H9 (cell line): ENCODE measurements around the gene TENM4. TPM values are rescaled to one million over a fixed set of nuclear protein-coding genes. Genes with fewer than 3 reads are reported as not detected.

Experiments used
- DNase-seq: peaks from one replicate; pipeline ENCODE4 v3.0.0-alpha.2; 2017
- H2AFZ ChIP-seq: one replicate; pipeline ENCODE4 v1.6.1; 2013; ENCODE audit warnings: mild to moderate bottlenecking, low read length, control low read depth, moderate library complexity
- H2AK5ac ChIP-seq: 2 replicates; pipeline ENCODE4 v1.6.1; 2013; ENCODE audit warnings: low read length, control low read depth, mixed read lengths; ENCODE audit not compliant: insufficient read length
- H2BK120ac ChIP-seq: one replicate; pipeline ENCODE4 v1.6.1; 2013; ENCODE audit warnings: low read depth, mild to moderate bottlenecking, low read length, control low read depth, inconsistent platforms; ENCODE audit not compliant: poor library complexity, severe bottlenecking
- H2BK12ac ChIP-seq: 2 replicates; pipeline ENCODE4 v1.6.1; 2013; ENCODE audit warnings: low read length, control low read depth, mixed read lengths, low read depth; ENCODE audit not compliant: insufficient read length
- H2BK15ac ChIP-seq: 2 replicates; pipeline ENCODE4 v1.6.1; 2013; ENCODE audit warnings: low read depth, low read length, control low read depth
- H2BK20ac ChIP-seq: one replicate; pipeline ENCODE4 v1.6.1; 2013; ENCODE audit warnings: low read depth, mild to moderate bottlenecking, low read length, control low read depth, inconsistent platforms; ENCODE audit not compliant: poor library complexity, severe bottlenecking
- H2BK5ac ChIP-seq: 2 replicates; pipeline ENCODE4 v1.6.1; 2013; ENCODE audit warnings: low read length, control low read depth, mixed read lengths; ENCODE audit not compliant: insufficient read length
- H3K14ac ChIP-seq: 2 replicates; pipeline ENCODE4 v1.6.1; 2013; ENCODE audit warnings: low read length, control low read depth; ENCODE audit not compliant: insufficient read depth
- H3K18ac ChIP-seq: 2 replicates; pipeline ENCODE4 v1.6.1; 2013; ENCODE audit warnings: low read depth, mild to moderate bottlenecking, mixed read lengths, low read length, control low read depth; ENCODE audit not compliant: insufficient read length
- H3K23ac ChIP-seq: 2 replicates; pipeline ENCODE4 v1.6.1; 2013; ENCODE audit warnings: low read length, control low read depth, mixed read lengths, low read depth; ENCODE audit not compliant: insufficient read length
- H3K23me2 ChIP-seq: 2 replicates; pipeline ENCODE4 v1.6.1; 2013; ENCODE audit warnings: low read depth, mild to moderate bottlenecking, mixed read lengths, low read length, control low read depth; ENCODE audit not compliant: insufficient read length, poor library complexity, severe bottlenecking
- H3K27ac ChIP-seq: 2 replicates; pipeline ENCODE4 v1.5.1; 2013; ENCODE audit warnings: low read length, control low read depth, mixed read lengths, low read depth; ENCODE audit not compliant: insufficient read length
- H3K27me3 ChIP-seq: 2 replicates; pipeline ENCODE4 v1.6.1; 2013; ENCODE audit warnings: low read length, control low read depth, inconsistent platforms; ENCODE audit not compliant: insufficient read depth
- H3K4ac ChIP-seq: 2 replicates; pipeline ENCODE4 v1.6.1; 2013; ENCODE audit warnings: low read depth, mild to moderate bottlenecking, control low read depth, inconsistent platforms, low read length, moderate library complexity
- H3K4me1 ChIP-seq: 2 replicates; pipeline ENCODE4 v1.6.1; 2013; ENCODE audit warnings: low read length, control low read depth, inconsistent platforms; ENCODE audit not compliant: insufficient read depth
- H3K4me2 ChIP-seq: 2 replicates; pipeline ENCODE4 v1.6.1; 2013; ENCODE audit warnings: low read length, control low read depth, mixed read lengths; ENCODE audit not compliant: insufficient read length, insufficient read depth
- H3K56ac ChIP-seq: 2 replicates; pipeline ENCODE4 v1.6.1; 2013; ENCODE audit warnings: low read depth, mild to moderate bottlenecking, mixed read lengths, low read length, control low read depth; ENCODE audit not compliant: insufficient read length
- H3K79me1 ChIP-seq: 2 replicates; pipeline ENCODE4 v1.6.1; 2013; ENCODE audit warnings: low read depth, mild to moderate bottlenecking, moderate library complexity, low read length, control low read depth, inconsistent platforms; ENCODE audit not compliant: insufficient read depth, poor library complexity, severe bottlenecking
- H3K79me2 ChIP-seq: 2 replicates; pipeline ENCODE4 v1.6.1; 2013; ENCODE audit warnings: low read length, control low read depth, inconsistent platforms; ENCODE audit not compliant: insufficient read depth
- H3K9ac ChIP-seq: 2 replicates; pipeline ENCODE4 v1.6.1; 2013; ENCODE audit warnings: low read length, control low read depth, mixed read lengths; ENCODE audit not compliant: insufficient read length; ENCODE audit errors: extremely low read depth
- H3K9me3 ChIP-seq: one replicate; pipeline ENCODE4 v1.6.1; 2013; ENCODE audit warnings: low read depth, low read length, inconsistent platforms; ENCODE audit not compliant: control insufficient read depth
- H3T11ph ChIP-seq: one replicate; pipeline ENCODE4 v1.6.1; 2013; ENCODE audit warnings: mild to moderate bottlenecking, low read length, control low read depth, inconsistent platforms
- H4K20me1 ChIP-seq: one replicate; pipeline ENCODE4 v1.6.1; 2013; ENCODE audit not compliant: control insufficient read depth, insufficient read length, insufficient read depth
- H4K5ac ChIP-seq: 2 replicates; pipeline ENCODE4 v1.6.1; 2013; ENCODE audit warnings: low read depth, mild to moderate bottlenecking, mixed read lengths, low read length, control low read depth; ENCODE audit not compliant: insufficient read length
- H4K8ac ChIP-seq: replicated peaks from 2 replicates; pipeline ENCODE4 v1.6.1; 2013; ENCODE audit warnings: low read length, control low read depth, mixed read lengths, low read depth; ENCODE audit not compliant: insufficient read length
- H4K91ac ChIP-seq: 2 replicates; pipeline ENCODE4 v1.6.1; 2013; ENCODE audit warnings: low read depth, mild to moderate bottlenecking, moderate library complexity, mixed read lengths, low read length, control low read depth; ENCODE audit not compliant: insufficient read length
- H3K27ac Mint-ChIP-seq, 3 experiments: 2 replicates in 2 of 3; 3 replicates in 1 of 3; pipeline ENCODE4 v1.8.0; 2020 to 2021; ENCODE audit warnings: mixed read lengths in 3 of 3, mild to moderate bottlenecking in 1 of 3, moderate library complexity in 1 of 3
- H3K27me3 Mint-ChIP-seq: 2 replicates; pipeline ENCODE4 v1.8.0; 2021; ENCODE audit warnings: low read depth, mild to moderate bottlenecking, moderate library complexity, mixed read lengths
- H3K36me3 Mint-ChIP-seq, 3 experiments: 2 replicates in 2 of 3; 3 replicates in 1 of 3; pipeline ENCODE4 v1.8.0; 2020 to 2021; ENCODE audit warnings: low read depth in 3 of 3, mixed read lengths in 3 of 3; ENCODE audit not compliant: insufficient read depth in 1 of 3
- H3K4me1 Mint-ChIP-seq, 2 experiments: 2 replicates each; pipeline ENCODE4 v1.8.0; 2020; ENCODE audit warnings: mixed read lengths in 2 of 2
- H3K4me3 Mint-ChIP-seq, 2 experiments: 2 replicates in 1 of 2; 3 replicates in 1 of 2; pipeline ENCODE4 v1.8.0; 2020 to 2021; ENCODE audit warnings: mild to moderate bottlenecking in 2 of 2, mixed read lengths in 2 of 2, moderate library complexity in 1 of 2
- H3K9me3 Mint-ChIP-seq, 2 experiments: 2 replicates in 1 of 2; 3 replicates in 1 of 2; pipeline ENCODE4 v1.8.0; 2020; ENCODE audit warnings: mild to moderate bottlenecking in 2 of 2, mixed read lengths in 2 of 2, moderate library complexity in 1 of 2
- CTCF ChIP-seq: fragments of 200-600 bp; sonication (generic); conservative IDR thresholded peaks from 3 replicates; pipeline ENCODE4 v1.8.0; 2021; ENCODE audit warnings: antibody characterized with exemption, mild to moderate bottlenecking
- WGBS: extraction: QIAGEN DNeasy Blood & Tissue Kit; methylation state at CpG from one replicate; pipeline ENCODE4 v1.1.7; 2013; ENCODE audit warnings: missing lambda C conversion rate, low lambda C conversion rate, mixed read lengths; ENCODE audit not compliant: insufficient read length; ENCODE audit errors: extremely low coverage; 5-methylcytosine and 5-hydroxymethylcytosine counted together
- total RNA-seq: library from RNA; stranded (reverse); gene quantifications from 2 replicates; pipeline ENCODE4 v1.2.1, GENCODE V29; 2021

TENM4 gene
- total RNA-seq, 1 experiment from 2014 or later = 4.6 TPM

DNA sequence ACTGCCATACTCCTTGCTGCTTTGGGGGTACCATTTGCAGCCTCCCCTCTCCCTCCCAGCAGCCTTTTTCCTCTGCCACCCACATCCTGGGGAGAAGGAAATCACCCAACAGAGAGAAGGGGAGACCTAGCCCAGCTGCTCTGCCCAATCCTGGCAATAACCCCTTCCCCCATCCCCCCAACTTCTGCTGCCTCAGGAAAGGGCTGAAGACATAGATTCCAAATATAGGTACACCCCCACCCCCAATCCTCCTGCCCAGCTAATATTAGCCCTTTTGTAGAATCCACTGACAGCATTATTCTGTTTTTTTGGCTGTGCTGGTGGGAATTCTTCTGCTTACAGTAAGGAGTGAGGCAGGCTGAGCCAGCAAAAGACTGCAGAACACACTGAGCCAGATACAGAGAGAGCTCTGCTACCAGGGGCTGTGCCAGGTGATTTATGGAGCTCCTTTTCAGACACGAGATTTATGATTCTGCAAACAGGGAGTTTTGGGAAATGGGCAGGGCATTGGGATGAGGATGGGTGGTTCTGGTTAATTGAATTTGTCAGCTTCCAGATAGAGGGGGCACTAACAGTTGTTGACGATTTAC, 164.0 kb downstream of the TENM4 start:
- Histone ChIP-seq H2BK15ac (no peak overlapping the region), H3K79me1 (no peaks in the 10 kb centered on the region), H4K20me1 (no peaks in the 10 kb centered on the region), H3K23me2 (no peaks in the 10 kb centered on the region), H3K14ac (no peak overlapping the region), H2AK5ac (no peak overlapping the region), H3K27me3 (no peaks in the 10 kb centered on the region; the same call in 1 of the 2 replicates), H3K79me2 (no peaks in the 10 kb centered on the region), H2BK5ac (no peak overlapping the region), H3K4ac (no peak overlapping the region), H3K27ac (no peak overlapping the region), H2AFZ (no peak overlapping the region), H3K56ac (no peak overlapping the region), H4K8ac (no peak overlapping the region), H3K9me3 (no peaks in the 10 kb centered on the region), H4K5ac (no peak overlapping the region), H3T11ph (no peak overlapping the region), H2BK12ac (no peak overlapping the region), H3K4me2 (no peak overlapping the region), H3K18ac (no peak overlapping the region), H2BK120ac (no peak overlapping the region), H4K91ac (no peak overlapping the region), H3K23ac (no peak overlapping the region), H2BK20ac (no peak overlapping the region), H3K9ac (no peak overlapping the region), H3K4me1 (no peaks in the 10 kb centered on the region)
- DNase-seq = no peak
- H3K4me1 Mint-ChIP-seq = peaks cover 15 to 26% of the 10 kb centered on the region in 2 experiments
- no peak for TF ChIP-seq CTCF
- H3K27me3 Mint-ChIP-seq = no peaks in the 10 kb centered on the region
- H3K9me3 Mint-ChIP-seq = no peaks in the 10 kb centered on the region
- H3K4me3 Mint-ChIP-seq = no peak overlapping the region
- WGBS = no CpG with 5 or more reads among the region's 2 CpGs
- peak overlapping the region in 1 of 3 experiments; percentile 80; a peak in 1 of 7 replicates for H3K27ac Mint-ChIP-seq
- H3K36me3 Mint-ChIP-seq = no peaks in the 10 kb centered on the region; a peak in 2 of 7 replicates
